A549 (cell line): Measurements from ENCODE around the gene RSF1.

Experiments used
- CTCF ChIP-seq: fragments of >200 bp; sonication (Bioruptor Twin); formaldehyde crosslinking; IDR thresholded peaks from 3 replicates; pipeline ENCODE4 v1.5.1; 2016
- E2F6 ChIP-seq: IDR thresholded peaks from 2 replicates; pipeline ENCODE4 v1.6.1; 2012; ENCODE audit warnings: low read depth, borderline replicate concordance
- ELK1 ChIP-seq: fragments of 150-350 bp; IDR thresholded peaks from 2 replicates; pipeline ENCODE4 v1.6.1; 2014; ENCODE audit warnings: low read depth, mild to moderate bottlenecking, low read length
- EP300 ChIP-seq, 2 experiments: fragments of >200 bp; sonication (Bioruptor Twin); formaldehyde crosslinking; IDR thresholded peaks; 2 replicates in 1 of 2; 3 replicates in 1 of 2; pipeline ENCODE4 v1.6.1; 2016 to 2017
- MAX ChIP-seq: IDR thresholded peaks from 2 replicates; pipeline ENCODE4 v1.6.1; 2012
- MAZ ChIP-seq: fragments of 150-350 bp; IDR thresholded peaks from 2 replicates; pipeline ENCODE4 v1.6.1; 2014; ENCODE audit warnings: antibody characterized with exemption, low read depth, low read length, borderline replicate concordance
- NPAS2 ChIP-seq: fragments of 250-450 bp; sonication (Bioruptor Pico); IDR thresholded peaks from 2 replicates; pipeline ENCODE4 v1.8.0; 2022; ENCODE audit warnings: mild to moderate bottlenecking, moderate library complexity, borderline replicate concordance
- POLR2A ChIP-seq: IDR thresholded peaks from 2 replicates; pipeline ENCODE4 v1.6.1; 2012; ENCODE audit warnings: mild to moderate bottlenecking, low read length
- RAD21 ChIP-seq, 2 experiments: fragments of >200 bp in 1 of 2; sonication (Bioruptor Twin) in 1 of 2; formaldehyde crosslinking in 1 of 2; IDR thresholded peaks in 1 of 2; conservative IDR thresholded peaks in 1 of 2; 2 replicates in 1 of 2; 3 replicates in 1 of 2; pipeline ENCODE4 v1.6.1; 2012 to 2018; ENCODE audit warnings: inconsistent platforms in 1 of 2
- REST ChIP-seq: fragments of 200-600 bp; sonication (generic); IDR thresholded peaks from 2 replicates; pipeline ENCODE4 v1.6.1; 2016; ENCODE audit warnings: antibody characterized with exemption, mild to moderate bottlenecking, moderate library complexity
- USF2 ChIP-seq: fragments of 450-650 bp; IDR thresholded peaks from 2 replicates; pipeline ENCODE4 v1.6.1; 2014; ENCODE audit warnings: antibody characterized with exemption

GRCh38 chr11:77833302-77833701 is 12.8 kb upstream of the RSF1 start:
- TF ChIP-seq E2F6 (no peak), MAX (no peak), REST (no peak), CTCF (no peak), USF2 (no peak), POLR2A (no peak), NPAS2 (CRISPR knock-in tag) (no peak), EP300 (IDR thresholded peaks at IDR 0.05) (no peak), RAD21 (conservative IDR thresholded peaks at IDR 0.05 in 1 of 2, IDR thresholded peaks at IDR 0.05 in 1 of 2) (no peak), MAZ (no peak), ELK1 (no peak)
